PC-3 (cell line): Measurements from ENCODE around the gene CACNA1D. TPM values are rescaled to one million over a fixed set of nuclear protein-coding genes. Genes with fewer than 3 reads are reported as not detected.
"Not testable (repeated sequence)": the region's sequence is repeated elsewhere in the genome, so short reads cannot be mapped to it uniquely, and the experiment has no call there.

ENCODE experiments used
- ATAC-seq: fragments of 200-7000 bp; cut with Tn5 transposase; 2 replicates; pipeline ENCODE4 v1.9.1; 2020; ENCODE audit warnings: mild to moderate bottlenecking, moderate library complexity
- BruUV-seq: library from RNA; stranded (reverse); fragments of 400-500 nt; replicated peaks from 2 replicates; lab custom pipeline; 2021; lab: Mats Ljungman, UMichigan
- CTCF ChIA-PET: fragments of 300-600 bp; sonication (Branson Sonifier 250); formaldehyde crosslinking; loops from one replicate; lab custom pipeline; 2022; ENCODE audit warnings: antibody characterized with exemption; lab: Charles Lee
- POLR2A ChIA-PET: fragments of 300-600 bp; sonication (Branson Sonifier 250); formaldehyde crosslinking; loops from one replicate; lab custom pipeline; 2022; ENCODE audit warnings: antibody characterized with exemption; ENCODE audit not compliant: unreplicated experiment; lab: Charles Lee
- DNase-seq: peaks from one replicate; pipeline ENCODE4 v3.0.0-alpha.2; 2015
- H2AFZ ChIP-seq: fragments of 300-600 bp; sonication (generic); 2 replicates; pipeline ENCODE4 v1.6.0; 2016; ENCODE audit warnings: antibody characterized with exemption, low read length
- H3F3A ChIP-seq: fragments of 300-600 bp; sonication (generic); one replicate; pipeline ENCODE4 v1.6.0; 2017; ENCODE audit warnings: antibody characterized with exemption, low read length, control low read depth, mild to moderate bottlenecking; ENCODE audit not compliant: unreplicated experiment
- H3K27ac ChIP-seq: fragments of 300-600 bp; sonication (generic); 2 replicates; pipeline ENCODE4 v1.5.1; 2016; ENCODE audit warnings: mild to moderate bottlenecking, low read length
- H3K27me3 ChIP-seq: fragments of 300-600 bp; sonication (generic); 2 replicates; pipeline ENCODE4 v1.6.1; 2016; ENCODE audit warnings: low read length, mixed read lengths
- H3K36me3 ChIP-seq: fragments of 300-600 bp; sonication (generic); 2 replicates; pipeline ENCODE4 v1.6.1; 2016; ENCODE audit warnings: low read depth, mixed run types, low read length, mixed read lengths
- H3K4me1 ChIP-seq: fragments of 300-600 bp; sonication (generic); 2 replicates; pipeline ENCODE4 v1.5.1; 2016; ENCODE audit warnings: low read length; ENCODE audit not compliant: insufficient read depth
- H3K4me2 ChIP-seq: fragments of 300-600 bp; sonication (generic); 2 replicates; pipeline ENCODE4 v1.6.0; 2016; ENCODE audit warnings: low read length
- H3K4me3 ChIP-seq: fragments of 300-600 bp; sonication (generic); 2 replicates; pipeline ENCODE4 v1.5.1; 2016; ENCODE audit warnings: mild to moderate bottlenecking, low read length, mixed read lengths
- H3K79me2 ChIP-seq: fragments of 300-600 bp; sonication (generic); 2 replicates; pipeline ENCODE4 v1.6.1; 2017; ENCODE audit warnings: low read length, mixed read lengths
- H3K9ac ChIP-seq: fragments of 300-600 bp; sonication (generic); 2 replicates; pipeline ENCODE4 v1.6.0; 2016; ENCODE audit warnings: mild to moderate bottlenecking, low read length
- H3K9me2 ChIP-seq: fragments of 300-600 bp; sonication (generic); replicated peaks from 2 replicates; pipeline ENCODE4 v1.6.1; 2016; ENCODE audit warnings: mixed run types, low read length, mixed read lengths
- H3K9me3 ChIP-seq: fragments of 300-600 bp; sonication (generic); 2 replicates; pipeline ENCODE4 v1.6.1; 2016; ENCODE audit warnings: low read length, mixed read lengths
- H4K20me1 ChIP-seq: fragments of 300-600 bp; sonication (generic); 2 replicates; pipeline ENCODE4 v1.6.1; 2016; ENCODE audit warnings: low read length, mixed read lengths
- EZH2 ChIP-seq: fragments of 300-600 bp; sonication (generic); IDR thresholded peaks from one replicate; pipeline ENCODE4 v1.6.1; 2017; ENCODE audit warnings: antibody characterized with exemption, mild to moderate bottlenecking, low read length; ENCODE audit not compliant: unreplicated experiment
- EZH2phosphoT487 ChIP-seq: fragments of 300-600 bp; sonication (generic); IDR thresholded peaks from 2 replicates; pipeline ENCODE4 v1.6.1; 2018; ENCODE audit warnings: mild to moderate bottlenecking, antibody characterized with exemption, low read length, borderline replicate concordance
- intact Hi-C: fragments of 100-400 bp; cut with micrococcal nuclease; formaldehyde crosslinking; loops from 2 replicates; pipeline ENCODE4 v1.9.0; 2023
- total RNA-seq: library from RNA; depleted of rRNA; stranded (reverse); fragments of >200 nt; gene quantifications from 2 replicates; pipeline ENCODE4 v1.2.3, GENCODE V29; 2014
- TF ChIP-seq, protein P1 (sequence below): fragments of 300-600 bp; sonication (generic); conservative IDR thresholded peaks from 2 replicates; pipeline ENCODE4 v1.5.1; 2017; ENCODE audit warnings: antibody characterized with exemption, low read depth, mild to moderate bottlenecking, low read length

The CACNA1D gene
- total RNA-seq, 1 experiment from 2014 or later = not detected

- no peak overlapping the region for H3K4me3 ChIP-seq
- ATAC-seq = no peak
- H3K4me2 ChIP-seq = no peak overlapping the region
- H3K79me2 ChIP-seq = no peaks in the 10 kb centered on the region
- DNase-seq = no peak
- no TSS peak for BruUV-seq
- intact Hi-C loops = no loop called here
- no peaks in the 10 kb centered on the region for H3K4me1 ChIP-seq
- H3K27me3 ChIP-seq = peaks cover 66% of the 10 kb centered on the region
- H3F3A ChIP-seq = no peaks in the 10 kb centered on the region
- no peaks in the 10 kb centered on the region for H3K9me3 ChIP-seq
- no peak overlapping the region for H3K27ac ChIP-seq
- H4K20me1 ChIP-seq = no peaks in the 10 kb centered on the region
- ChIA-PET CTCF (no interaction called here), POLR2A (interaction anchor here (0.6 kb wide), 1 partner anchor 1099 kb away, joined by 4 read pairs; no protein-coding TSS in a partner anchor)
- no peaks in the 10 kb centered on the region for H3K9me2 ChIP-seq
- H3K36me3 ChIP-seq = no peaks in the 10 kb centered on the region
- TF ChIP-seq EZH2phosphoT487 (no peak), EZH2 (no peak)
- TF ChIP-seq, protein P1, sequence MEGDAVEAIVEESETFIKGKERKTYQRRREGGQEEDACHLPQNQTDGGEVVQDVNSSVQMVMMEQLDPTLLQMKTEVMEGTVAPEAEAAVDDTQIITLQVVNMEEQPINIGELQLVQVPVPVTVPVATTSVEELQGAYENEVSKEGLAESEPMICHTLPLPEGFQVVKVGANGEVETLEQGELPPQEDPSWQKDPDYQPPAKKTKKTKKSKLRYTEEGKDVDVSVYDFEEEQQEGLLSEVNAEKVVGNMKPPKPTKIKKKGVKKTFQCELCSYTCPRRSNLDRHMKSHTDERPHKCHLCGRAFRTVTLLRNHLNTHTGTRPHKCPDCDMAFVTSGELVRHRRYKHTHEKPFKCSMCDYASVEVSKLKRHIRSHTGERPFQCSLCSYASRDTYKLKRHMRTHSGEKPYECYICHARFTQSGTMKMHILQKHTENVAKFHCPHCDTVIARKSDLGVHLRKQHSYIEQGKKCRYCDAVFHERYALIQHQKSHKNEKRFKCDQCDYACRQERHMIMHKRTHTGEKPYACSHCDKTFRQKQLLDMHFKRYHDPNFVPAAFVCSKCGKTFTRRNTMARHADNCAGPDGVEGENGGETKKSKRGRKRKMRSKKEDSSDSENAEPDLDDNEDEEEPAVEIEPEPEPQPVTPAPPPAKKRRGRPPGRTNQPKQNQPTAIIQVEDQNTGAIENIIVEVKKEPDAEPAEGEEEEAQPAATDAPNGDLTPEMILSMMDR = no peak
- no peak overlapping the region for H3K9ac ChIP-seq
- no peak overlapping the region for H2AFZ ChIP-seq
Observed at GRCh38 chr3:53661480-53661879, 167.1 kb downstream of the CACNA1D start.

GRCh38 chr3:53664812-53665211, 170.4 kb downstream of the CACNA1D start:
- H3K79me2 ChIP-seq, ATAC-seq, H3K27ac ChIP-seq, H3K4me3 ChIP-seq, CTCF ChIA-PET, BruUV-seq, H3K9me2 ChIP-seq, DNase-seq, POLR2A ChIA-PET, H2AFZ ChIP-seq, H3K4me1 ChIP-seq, H3K4me2 ChIP-seq, H3K9ac ChIP-seq, H4K20me1 ChIP-seq, H3K36me3 ChIP-seq, H3K9me3 ChIP-seq, H3F3A ChIP-seq, intact Hi-C loops: not testable (repeated sequence)
- peaks cover 62% of the 10 kb centered on the region for H3K27me3 ChIP-seq

- ATAC-seq (no peak), DNase-seq (no peak)
- CTCF ChIA-PET = no interaction called here
- H4K20me1 ChIP-seq = no peaks in the 10 kb centered on the region
- no TSS peak for BruUV-seq
- H3K27ac ChIP-seq = no peak overlapping the region
- H2AFZ ChIP-seq = no peak overlapping the region
- H3F3A ChIP-seq = no peaks in the 10 kb centered on the region
- POLR2A ChIA-PET = no interaction called here
- H3K4me2 ChIP-seq = no peak overlapping the region
- no peaks in the 10 kb centered on the region for H3K79me2 ChIP-seq
- no peaks in the 10 kb centered on the region for H3K9me3 ChIP-seq
- H3K4me3 ChIP-seq = no peak overlapping the region
- H3K27me3 ChIP-seq = peaks cover 58% of the 10 kb centered on the region
- H3K4me1 ChIP-seq = no peaks in the 10 kb centered on the region
- no peak for TF ChIP-seq EZH2
- TF ChIP-seq, protein P1 = no peak
- TF ChIP-seq EZH2phosphoT487 = no peak
- no peak overlapping the region for H3K9ac ChIP-seq
- no peaks in the 10 kb centered on the region for H3K9me2 ChIP-seq
- no peaks in the 10 kb centered on the region for H3K36me3 ChIP-seq
- intact Hi-C loops = no loop called here
Observed at GRCh38 chr3:53665608-53666425, 171.4 kb downstream of the CACNA1D start.
